ENCODE results near the gene TSPAN31. TPM values are rescaled to one million over a fixed set of nuclear protein-coding genes. Genes with fewer than 3 reads are reported as not detected.

TSPAN31 gene
- total RNA-seq, 2 experiments from 2014 or later, result 19.6 to 23.2 TPM

- H3K27me3 Mint-ChIP-seq, result no peaks in the 10 kb centered on the region
- peaks cover 45% of the 10 kb centered on the region for H3K4me1 Mint-ChIP-seq
- ATAC-seq (ENCODE audit: low read depth) (no peak), DNase-seq (no peak)
- POLR2A ChIA-PET, result interaction anchor here (1.4 to 3.1 kb wide), 3 partner anchors 11 to 26 kb away, joined by 4 to 20 read pairs (median 4); partner anchors contain the start of gene CYP27B1
- peak overlapping the region; percentile 43 for H3K4me3 Mint-ChIP-seq
- H3K9me3 Mint-ChIP-seq, result no peaks in the 10 kb centered on the region
- no peak overlapping the region for H3K27ac Mint-ChIP-seq
- H3K36me3 Mint-ChIP-seq, result peaks cover 20% of the 10 kb centered on the region
Observed at GRCh38 chr12:57755194-57755453, 10.3 kb downstream of the TSPAN31 start.

DNA sequence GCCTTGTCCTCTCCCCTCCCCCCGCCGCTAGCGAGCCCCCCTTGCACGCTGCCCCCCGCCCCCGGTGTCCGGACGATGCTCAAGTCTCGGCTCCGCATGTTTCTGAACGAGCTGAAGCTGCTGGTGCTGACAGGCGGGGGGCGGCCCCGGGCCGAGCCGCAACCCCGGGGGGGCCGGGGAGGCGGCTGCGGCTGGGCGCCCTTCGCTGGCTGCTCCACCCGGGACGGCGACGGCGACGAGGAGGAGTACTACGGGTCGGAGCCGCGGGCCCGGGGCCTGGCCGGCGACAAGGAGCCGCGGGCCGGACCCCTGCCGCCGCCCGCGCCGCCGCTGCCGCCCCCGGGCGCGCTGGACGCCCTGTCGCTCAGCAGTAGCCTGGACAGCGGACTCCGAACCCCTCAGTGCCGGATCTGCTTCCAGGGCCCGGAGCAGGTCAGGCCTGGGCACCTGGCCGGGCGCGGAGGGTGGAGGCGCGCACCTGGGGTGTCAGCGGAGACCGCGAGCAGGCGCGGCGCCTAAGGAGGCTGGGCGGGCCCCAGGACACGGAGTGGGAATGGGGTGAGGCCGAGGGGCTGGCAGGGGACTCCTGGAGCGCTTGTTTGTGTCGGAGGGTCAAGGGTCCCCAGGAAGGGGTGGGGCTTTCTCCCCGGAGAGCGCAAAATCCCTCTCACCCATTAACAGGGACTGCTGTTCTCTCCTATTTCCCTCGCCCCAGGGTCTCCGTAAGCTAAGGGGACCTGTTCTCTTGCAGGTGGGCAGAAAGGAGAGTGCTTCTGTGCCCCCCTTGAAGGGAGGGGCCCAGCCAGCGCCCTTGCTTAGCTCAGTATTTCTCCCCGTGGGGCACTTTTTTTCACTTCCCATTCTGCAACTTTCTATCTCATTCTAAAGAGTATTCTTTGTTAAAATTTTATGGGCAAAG lies 10.9 kb downstream of the TSPAN31 start:
- peaks cover 40% of the 10 kb centered on the region for H3K4me1 Mint-ChIP-seq
- H3K27me3 Mint-ChIP-seq, result no peaks in the 10 kb centered on the region
- H3K4me3 Mint-ChIP-seq, result peak overlapping the region; percentile 82
- peaks cover 15% of the 10 kb centered on the region for H3K36me3 Mint-ChIP-seq
- no peak for ATAC-seq (ENCODE audit: low read depth)
- POLR2A ChIA-PET, result interaction anchor here (0.6 to 3.1 kb wide), 7 partner anchors 10 to 1828 kb away, joined by 3 to 20 read pairs (median 5); partner anchors contain the start of genes CYP27B1, EEF1AKMT3 and METTL1
- H3K9me3 Mint-ChIP-seq, result no peaks in the 10 kb centered on the region
- peak overlapping the region; percentile 60 for H3K27ac Mint-ChIP-seq
- DNase-seq, result peak; percentile 67

GRCh38 chr12:57756406-57757341 lies 11.8 kb downstream of the TSPAN31 start:
- no peaks in the 10 kb centered on the region for H3K27me3 Mint-ChIP-seq
- peaks cover 6% of the 10 kb centered on the region for H3K36me3 Mint-ChIP-seq
- H3K27ac Mint-ChIP-seq, result peak overlapping the region; percentile 60
- peaks cover 32% of the 10 kb centered on the region for H3K4me1 Mint-ChIP-seq
- DNase-seq, result peak; percentile 76
- POLR2A ChIA-PET, result interaction anchor here (0.6 to 3.1 kb wide), 6 partner anchors 9 to 1829 kb away, joined by 3 to 20 read pairs (median 6); partner anchors contain the start of genes CYP27B1, EEF1AKMT3 and METTL1
- peak overlapping the region; percentile 82 for H3K4me3 Mint-ChIP-seq
- ATAC-seq (ENCODE audit: low read depth), result peak; percentile 26
- no peaks in the 10 kb centered on the region for H3K9me3 Mint-ChIP-seq

- peaks cover 26% of the 10 kb centered on the region for H3K4me1 Mint-ChIP-seq
Observed at GRCh38 chr12:57757771-57758170, 12.9 kb downstream of the TSPAN31 start.

DNA sequence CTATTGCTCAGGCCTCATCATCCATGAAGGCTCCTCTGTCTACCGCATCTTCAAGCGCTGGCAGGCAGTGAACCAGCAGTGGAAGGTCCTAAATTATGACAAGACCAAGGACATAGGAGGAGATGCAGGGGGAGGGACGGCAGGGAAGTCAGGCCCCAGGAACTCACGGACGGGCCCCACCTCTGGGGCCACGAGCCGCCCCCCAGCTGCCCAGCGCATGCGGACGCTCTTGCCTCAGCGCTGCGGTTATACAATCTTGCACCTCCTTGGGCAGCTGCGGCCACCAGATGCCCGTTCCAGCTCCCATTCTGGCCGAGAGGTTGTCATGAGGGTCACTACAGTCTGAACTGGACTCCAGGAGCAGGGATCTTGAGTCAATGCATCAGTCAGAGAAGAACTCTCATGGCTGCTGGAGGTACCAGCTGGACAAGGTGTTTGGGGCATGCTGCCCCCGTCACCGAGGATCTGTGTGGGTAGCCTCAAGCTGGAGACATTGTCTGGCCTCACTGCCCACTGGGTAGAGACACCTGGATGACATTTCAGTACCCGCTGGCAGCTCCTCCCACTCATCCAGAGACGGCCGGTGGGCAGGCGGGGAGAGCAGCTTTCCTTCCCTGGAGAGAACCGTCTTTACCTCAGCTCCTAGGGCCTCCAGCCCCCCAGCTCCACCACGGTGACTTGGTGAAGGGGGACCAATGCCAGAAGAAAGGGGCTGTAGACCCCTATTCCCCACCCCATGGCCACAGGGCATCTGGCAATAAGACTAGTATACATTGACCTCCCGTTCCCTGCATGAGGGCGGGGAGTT lies 13.9 kb downstream of the TSPAN31 start:
- Mint-ChIP-seq H3K27ac (no peak overlapping the region), H3K4me1 (peaks cover 18% of the 10 kb centered on the region), H3K9me3 (no peaks in the 10 kb centered on the region), H3K4me3 (no peak overlapping the region), H3K36me3 (peaks cover 5% of the 10 kb centered on the region), H3K27me3 (no peaks in the 10 kb centered on the region)
- POLR2A ChIA-PET, result interaction anchor here (1.5 to 1.7 kb wide), 2 partner anchors 14 to 24 kb away, joined by 3 to 6 read pairs; partner anchors contain the start of genes EEF1AKMT3, METTL1 and TSFM
- no peak for DNase-seq
- no peak for ATAC-seq (ENCODE audit: low read depth)

More at GRCh38 chr12:57757771-57758170, 12.9 kb downstream of the TSPAN31 start:
- Mint-ChIP-seq H3K9me3 (no peaks in the 10 kb centered on the region), H3K27me3 (no peaks in the 10 kb centered on the region), H3K27ac (no peak overlapping the region), H3K4me3 (no peak overlapping the region), H3K36me3 (peaks cover 3% of the 10 kb centered on the region)
- POLR2A ChIA-PET, result interaction anchor here (3.1 kb wide), 1 partner anchor 8 kb away, joined by 20 read pairs; the partner anchor contains the start of gene CYP27B1
- DNase-seq (no peak), ATAC-seq (ENCODE audit: low read depth) (no peak)

- no peak overlapping the region for H3K27ac Mint-ChIP-seq
- DNase-seq (no peak), ATAC-seq (ENCODE audit: low read depth) (peak; percentile 18)
- no peaks in the 10 kb centered on the region for H3K9me3 Mint-ChIP-seq
- H3K27me3 Mint-ChIP-seq, result peaks cover 2% of the 10 kb centered on the region
- peaks cover 15% of the 10 kb centered on the region for H3K4me1 Mint-ChIP-seq
- H3K4me3 Mint-ChIP-seq, result no peak overlapping the region
- H3K36me3 Mint-ChIP-seq, result peaks cover 8% of the 10 kb centered on the region
- POLR2A ChIA-PET, result interaction anchor here (0.6 to 1.7 kb wide), 3 partner anchors 13 to 93 kb away, joined by 3 to 6 read pairs (median 3); partner anchors contain the start of genes EEF1AKMT3, METTL1 and TSFM
Observed at GRCh38 chr12:57759360-57759980, 14.6 kb downstream of the TSPAN31 start.

- Mint-ChIP-seq H3K27ac (no peak overlapping the region), H3K4me3 (no peak overlapping the region), H3K4me1 (peaks cover 18% of the 10 kb centered on the region), H3K9me3 (no peaks in the 10 kb centered on the region), H3K36me3 (peaks cover 8% of the 10 kb centered on the region), H3K27me3 (peaks cover 5% of the 10 kb centered on the region)
- no peak for ATAC-seq (ENCODE audit: low read depth)
- POLR2A ChIA-PET, result no interaction called here
- DNase-seq, result no peak
Observed at GRCh38 chr12:57760347-57760982, 15.6 kb downstream of the TSPAN31 start.

- no peak for ATAC-seq (ENCODE audit: low read depth)
- POLR2A ChIA-PET, result no interaction called here
- Mint-ChIP-seq H3K27me3 (peaks cover 9% of the 10 kb centered on the region), H3K9me3 (no peaks in the 10 kb centered on the region), H3K4me3 (no peak overlapping the region), H3K36me3 (peaks cover 8% of the 10 kb centered on the region), H3K4me1 (peaks cover 22% of the 10 kb centered on the region), H3K27ac (no peak overlapping the region)
- no peak for DNase-seq
Observed at GRCh38 chr12:57761391-57761998, 16.7 kb downstream of the TSPAN31 start.

GRCh38 chr12:57762463-57762862 lies 17.6 kb downstream of the TSPAN31 start:
- ATAC-seq (ENCODE audit: low read depth) (no peak), DNase-seq (no peak)
- no peak overlapping the region for H3K27ac Mint-ChIP-seq
- POLR2A ChIA-PET, result no interaction called here
- H3K9me3 Mint-ChIP-seq, result no peaks in the 10 kb centered on the region
- H3K36me3 Mint-ChIP-seq, result peaks cover 8% of the 10 kb centered on the region
- H3K27me3 Mint-ChIP-seq, result peaks cover 11% of the 10 kb centered on the region
- H3K4me3 Mint-ChIP-seq, result no peak overlapping the region
- H3K4me1 Mint-ChIP-seq, result peaks cover 21% of the 10 kb centered on the region

DNA sequence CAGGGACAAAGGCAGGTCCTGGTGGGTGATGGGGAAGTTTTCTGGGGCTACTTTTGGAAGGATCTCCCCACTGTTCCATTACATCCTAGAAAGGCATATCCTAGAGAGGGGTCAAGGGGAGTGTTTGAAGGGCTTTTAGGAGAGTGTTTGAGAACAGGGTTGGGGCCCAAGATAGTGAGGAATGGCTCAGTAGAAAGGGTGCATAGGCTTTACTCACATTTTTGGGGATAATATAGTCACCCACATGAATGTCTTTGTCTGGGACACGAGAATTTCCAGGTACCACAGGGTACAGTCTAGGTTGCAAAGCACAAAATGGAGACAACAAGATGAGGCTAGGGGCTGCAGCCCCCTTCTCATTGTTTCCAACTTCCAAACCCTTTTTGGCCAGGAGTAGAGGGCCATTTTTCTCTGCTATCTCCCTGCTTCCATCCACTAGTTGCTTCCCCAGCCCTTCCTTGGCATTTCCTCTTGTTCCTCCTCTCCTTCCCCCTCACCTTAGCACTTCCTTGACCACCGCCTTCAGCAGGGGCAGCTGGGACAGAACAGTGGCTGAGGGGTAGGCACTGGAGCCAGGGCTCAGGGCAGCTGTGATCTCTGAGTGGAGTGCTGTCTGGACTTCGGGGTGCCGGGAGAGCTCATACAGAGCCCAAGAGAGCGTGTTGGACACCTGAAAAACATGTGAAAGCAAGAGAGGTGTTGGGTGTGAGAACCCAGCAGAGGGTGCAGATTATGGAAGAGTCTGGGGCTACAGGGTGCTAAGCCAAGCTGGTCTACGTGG lies 19.2 kb downstream of the TSPAN31 start:
- DNase-seq (no peak), ATAC-seq (ENCODE audit: low read depth) (no peak)
- peaks cover 7% of the 10 kb centered on the region for H3K36me3 Mint-ChIP-seq
- H3K4me1 Mint-ChIP-seq, result peaks cover 21% of the 10 kb centered on the region
- H3K27ac Mint-ChIP-seq, result peak overlapping the region; percentile 21
- no peaks in the 10 kb centered on the region for H3K9me3 Mint-ChIP-seq
- peak overlapping the region; percentile 89 for H3K4me3 Mint-ChIP-seq
- POLR2A ChIA-PET, result interaction anchor here (4.3 kb wide), 1 partner anchor 8 kb away, joined by 20 read pairs; the partner anchor contains the start of gene MARCHF9
- H3K27me3 Mint-ChIP-seq, result peaks cover 11% of the 10 kb centered on the region

- peak; percentile 6 for ATAC-seq (ENCODE audit: low read depth)
- Mint-ChIP-seq H3K9me3 (no peaks in the 10 kb centered on the region), H3K4me3 (peak overlapping the region; percentile 89), H3K27ac (peak overlapping the region; percentile 28), H3K27me3 (peaks cover 11% of the 10 kb centered on the region), H3K4me1 (peaks cover 18% of the 10 kb centered on the region), H3K36me3 (peaks cover 7% of the 10 kb centered on the region)
- POLR2A ChIA-PET, result interaction anchor here (4.3 kb wide), 1 partner anchor 8 kb away, joined by 20 read pairs; the partner anchor contains the start of gene MARCHF9
- DNase-seq, result no peak
Observed at GRCh38 chr12:57764662-57765002, 19.8 kb downstream of the TSPAN31 start.

Measured in activated naive CD8-positive, alpha-beta T cell treated with anti-CD3 and anti-CD28 coated beads, Interleukin-2, amount 10 ng/mL, durations not matched to agents 7 days and 5 days (primary cell).